Tibial nerve (tissue), 3 donors: Measurements from ENCODE around the gene LRRC8C.

Experiments
- POLR2A ChIP-seq, 2 donors: fragments of 450-650 bp; IDR thresholded peaks; one replicate each; pipeline ENCODE4 v1.6.1; 2017; ENCODE audit warnings: antibody characterized with exemption in 2 of 2, mild to moderate bottlenecking in 2 of 2, moderate library complexity in 2 of 2
- TF ChIP-seq, protein P1 (sequence below), 5 experiments: fragments of 200-600 bp in 3 of 5; fragments of 450-650 bp in 2 of 5; sonication (generic) in 3 of 5; IDR thresholded peaks; one replicate each; pipeline ENCODE4 v1.5.1; 2016 to 2019; ENCODE audit warnings: antibody characterized with exemption in 5 of 5, mild to moderate bottlenecking in 3 of 5, moderate library complexity in 2 of 5

DNA sequence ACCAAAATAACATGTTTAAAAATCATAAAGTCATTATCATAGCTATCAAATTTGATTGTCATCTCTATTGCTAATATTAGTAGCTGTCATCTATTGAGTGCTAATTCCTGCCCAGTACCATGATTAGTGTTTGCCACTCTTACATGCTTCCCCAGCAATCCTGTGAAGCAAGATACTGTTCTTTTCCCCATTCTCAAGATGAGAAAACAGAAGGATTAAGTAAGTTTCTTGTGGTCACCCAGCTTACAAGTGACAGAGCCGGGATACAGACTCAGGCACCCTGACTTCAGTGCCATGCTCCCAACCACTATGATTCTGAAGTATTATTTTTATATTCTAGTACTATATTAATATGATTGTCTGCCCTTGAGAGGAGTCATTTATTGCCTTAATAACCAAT, 36.5 kb downstream of the LRRC8C start:
- TF ChIP-seq, protein P1, sequence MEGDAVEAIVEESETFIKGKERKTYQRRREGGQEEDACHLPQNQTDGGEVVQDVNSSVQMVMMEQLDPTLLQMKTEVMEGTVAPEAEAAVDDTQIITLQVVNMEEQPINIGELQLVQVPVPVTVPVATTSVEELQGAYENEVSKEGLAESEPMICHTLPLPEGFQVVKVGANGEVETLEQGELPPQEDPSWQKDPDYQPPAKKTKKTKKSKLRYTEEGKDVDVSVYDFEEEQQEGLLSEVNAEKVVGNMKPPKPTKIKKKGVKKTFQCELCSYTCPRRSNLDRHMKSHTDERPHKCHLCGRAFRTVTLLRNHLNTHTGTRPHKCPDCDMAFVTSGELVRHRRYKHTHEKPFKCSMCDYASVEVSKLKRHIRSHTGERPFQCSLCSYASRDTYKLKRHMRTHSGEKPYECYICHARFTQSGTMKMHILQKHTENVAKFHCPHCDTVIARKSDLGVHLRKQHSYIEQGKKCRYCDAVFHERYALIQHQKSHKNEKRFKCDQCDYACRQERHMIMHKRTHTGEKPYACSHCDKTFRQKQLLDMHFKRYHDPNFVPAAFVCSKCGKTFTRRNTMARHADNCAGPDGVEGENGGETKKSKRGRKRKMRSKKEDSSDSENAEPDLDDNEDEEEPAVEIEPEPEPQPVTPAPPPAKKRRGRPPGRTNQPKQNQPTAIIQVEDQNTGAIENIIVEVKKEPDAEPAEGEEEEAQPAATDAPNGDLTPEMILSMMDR (IDR thresholded peaks at IDR 0.05): no peak
- no peak for TF ChIP-seq POLR2A (IDR thresholded peaks at IDR 0.05)
